CD14-positive monocyte (primary cell): ENCODE data around the gene DNAJC1. TPM values are rescaled to one million over a fixed set of nuclear protein-coding genes. Genes with fewer than 3 reads are reported as not detected.

ENCODE experiments used
- DNase-seq, 3 donors: peaks; one replicate each; pipeline ENCODE4 v3.0.0-alpha.2; 2011 to 2022
- H2AFZ ChIP-seq: 2 replicates; pipeline ENCODE4 v1.6.0; 2012; ENCODE audit warnings: mild to moderate bottlenecking, low read depth, low read length, inconsistent platforms; ENCODE audit not compliant: insufficient read depth, poor library complexity, severe bottlenecking
- H3K27ac ChIP-seq, 2 donors: 1 replicate in 1 of 2; 2 replicates in 1 of 2; pipeline ENCODE4 v1.5.1; 2012 to 2013; ENCODE audit warnings: low read length in 2 of 2, control low read depth in 1 of 2, inconsistent platforms in 1 of 2, low read depth in 1 of 2, mild to moderate bottlenecking in 1 of 2
- H3K27me3 ChIP-seq, 2 donors: one replicate each; pipeline versions ENCODE4 v1.6.0 to v1.6.1; 2011 to 2013; ENCODE audit warnings: low read length in 2 of 2; ENCODE audit not compliant: control insufficient read depth in 2 of 2, insufficient read depth in 2 of 2
- H3K36me3 ChIP-seq, 2 donors: replicated peaks in 1 of 2; 1 replicate in 1 of 2; 2 replicates in 1 of 2; pipeline versions ENCODE4 v1.5.1 to v1.6.1; 2012 to 2013; ENCODE audit warnings: low read length in 2 of 2, control low read depth in 1 of 2, inconsistent platforms in 1 of 2, mild to moderate bottlenecking in 1 of 2; ENCODE audit not compliant: insufficient read depth in 2 of 2, control insufficient read depth in 1 of 2
- H3K4me1 ChIP-seq, 2 donors: 1 replicate in 1 of 2; 2 replicates in 1 of 2; pipeline versions ENCODE4 v1.5.1 to v1.6.1; 2012 to 2013; ENCODE audit warnings: low read length in 2 of 2, control low read depth in 1 of 2, inconsistent platforms in 1 of 2, mild to moderate bottlenecking in 1 of 2, moderate library complexity in 1 of 2; ENCODE audit not compliant: insufficient read depth in 2 of 2, control insufficient read depth in 1 of 2
- H3K4me2 ChIP-seq: replicated peaks from 2 replicates; pipeline ENCODE3; 2012; ENCODE audit warnings: low read length, moderate library complexity, mild to moderate bottlenecking; ENCODE audit not compliant: poor library complexity, severe bottlenecking; ENCODE audit errors: extremely low read depth
- H3K4me3 ChIP-seq, 3 experiments: fragments of 200-600 bp in 1 of 3; sonication (generic) in 1 of 3; replicated peaks in 1 of 3; 1 replicate in 2 of 3; 2 replicates in 1 of 3; pipeline ENCODE4 v1.5.1; 2011 to 2013; ENCODE audit warnings: low read length in 3 of 3, mild to moderate bottlenecking in 3 of 3, control low read depth in 2 of 3, low read depth in 2 of 3, inconsistent platforms in 1 of 3, moderate library complexity in 1 of 3
- H3K79me2 ChIP-seq: 2 replicates; pipeline ENCODE4 v1.6.0; 2012; ENCODE audit warnings: mild to moderate bottlenecking, control low read depth, inconsistent platforms, low read length, moderate library complexity; ENCODE audit not compliant: insufficient read depth
- H3K9ac ChIP-seq: 2 replicates; pipeline ENCODE4 v1.6.0; 2017; ENCODE audit warnings: low read length, mild to moderate bottlenecking; ENCODE audit not compliant: insufficient read depth, poor library complexity, severe bottlenecking
- H3K9me3 ChIP-seq, 2 donors: replicated peaks in 1 of 2; 1 replicate in 1 of 2; 2 replicates in 1 of 2; pipeline versions ENCODE4 v1.5.1 to v1.6.1; 2012 to 2013; ENCODE audit warnings: low read length in 2 of 2, control low read depth in 1 of 2; ENCODE audit not compliant: control insufficient read depth in 1 of 2, insufficient read depth in 1 of 2
- H4K20me1 ChIP-seq: 2 replicates; pipeline ENCODE4 v1.6.0; 2012; ENCODE audit warnings: mild to moderate bottlenecking, low read length, control low read depth, moderate library complexity; ENCODE audit not compliant: insufficient read depth
- H3K27ac Mint-ChIP-seq, 7 donors: one replicate each; pipeline ENCODE4 v1.8.0; 2020; ENCODE audit warnings: mild to moderate bottlenecking in 7 of 7, mixed read lengths in 7 of 7, moderate library complexity in 6 of 7, inconsistent platforms in 2 of 7
- H3K27me3 Mint-ChIP-seq, 3 donors: one replicate each; pipeline ENCODE4 v1.8.0; 2021 to 2022; ENCODE audit warnings: low read depth in 3 of 3, mild to moderate bottlenecking in 3 of 3, mixed read lengths in 3 of 3, moderate library complexity in 3 of 3, inconsistent platforms in 1 of 3
- H3K36me3 Mint-ChIP-seq, 2 donors: one replicate each; pipeline ENCODE4 v1.8.0; 2020; ENCODE audit warnings: mixed read lengths in 2 of 2, inconsistent platforms in 1 of 2, mild to moderate bottlenecking in 1 of 2
- H3K4me1 Mint-ChIP-seq: one replicate; pipeline ENCODE4 v1.8.0; 2020; ENCODE audit warnings: mild to moderate bottlenecking, mixed read lengths
- H3K4me3 Mint-ChIP-seq, 2 donors: one replicate each; pipeline ENCODE4 v1.8.0; 2020; ENCODE audit warnings: mild to moderate bottlenecking in 2 of 2, mixed read lengths in 2 of 2, moderate library complexity in 1 of 2
- H3K9me3 Mint-ChIP-seq, 7 donors: one replicate each; pipeline ENCODE4 v1.8.0; 2020 to 2022; ENCODE audit warnings: mixed read lengths in 7 of 7, mild to moderate bottlenecking in 6 of 7, moderate library complexity in 6 of 7, inconsistent platforms in 2 of 7
- CTCF ChIP-seq: fragments of 200-600 bp; IDR thresholded peaks from one replicate; pipeline ENCODE4 v1.8.0; 2022; ENCODE audit warnings: antibody characterized with exemption, mild to moderate bottlenecking
- WGBS: methylation state at CpG from one replicate; pipeline ENCODE4 v1.1.5; 2013; ENCODE audit warnings: missing lambda C conversion rate; ENCODE audit not compliant: insufficient coverage; 5-methylcytosine and 5-hydroxymethylcytosine counted together
- intact Hi-C, 2 donors: fragments of 100-400 bp; cut with micrococcal nuclease; formaldehyde crosslinking; loops; one replicate each; pipeline versions ENCODE4 v1.15.0 to v1.15.1; 2023
- polyA plus RNA-seq, 3 donors: library from polyadenylated mRNA; depleted of rRNA in 1 of 3; unstranded in 2 of 3; stranded (reverse) in 1 of 3; fragments of 300-500 nt in 2 of 3; fragments of >200 nt in 1 of 3; fragmentation: Illumina TruSeq in 2 of 3; gene quantifications; 1 replicate in 2 of 3; 2 replicates in 1 of 3; pipeline ENCODE4 v1.2.3, GENCODE V29; 2012 to 2021

DNAJC1 gene
- polyA plus RNA-seq, 3 donors, result 11.4 to 12.9 (median 12.5) TPM

DNA sequence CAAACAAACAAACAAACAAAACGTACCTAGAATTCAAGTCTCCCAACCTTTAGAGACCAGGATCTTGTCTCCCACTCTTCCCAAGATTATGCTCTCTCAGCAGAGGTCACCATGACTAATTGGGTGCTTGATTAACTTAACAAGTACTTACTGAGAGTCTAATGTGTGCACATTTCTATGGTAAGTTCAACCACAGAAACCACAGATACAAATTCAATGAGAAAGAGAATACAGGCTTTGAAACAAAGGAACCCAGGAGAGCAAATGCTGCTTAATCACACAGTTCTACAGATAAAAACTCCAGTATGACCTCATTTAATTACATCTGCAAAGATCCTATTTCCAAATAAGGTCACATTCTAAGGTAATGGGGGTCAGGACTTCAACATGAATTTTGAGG lies 142.8 kb downstream of the DNAJC1 start:
- H3K4me3 Mint-ChIP-seq, result no peak overlapping the region
- intact Hi-C loops, result no loop called here
- Histone ChIP-seq H3K36me3 (no peaks in the 10 kb centered on the region), H3K4me1 (no peaks in the 10 kb centered on the region), H3K4me2 (no peak overlapping the region), H3K9ac (no peak overlapping the region), H3K27ac (no peak overlapping the region), H4K20me1 (no peaks in the 10 kb centered on the region), H3K27me3 (no peaks in the 10 kb centered on the region), H3K4me3 (no peak overlapping the region), H3K79me2 (no peaks in the 10 kb centered on the region), H2AFZ (no peak overlapping the region), H3K9me3 (peaks cover 0 to 4% of the 10 kb centered on the region in 2 donors)
- no peak overlapping the region for H3K27ac Mint-ChIP-seq
- no peak for TF ChIP-seq CTCF
- WGBS, result 100% methylated on average over 1 of the region's 1 CpG
- H3K27me3 Mint-ChIP-seq, result peaks cover 0 to 4% (median 0%) of the 10 kb centered on the region in 3 donors
- DNase-seq, result no peak
- peaks cover 5 to 19% of the 10 kb centered on the region in 2 donors for H3K36me3 Mint-ChIP-seq
- H3K9me3 Mint-ChIP-seq, result peaks cover 0 to 8% (median 4%) of the 10 kb centered on the region in 7 donors
- H3K4me1 Mint-ChIP-seq, result no peaks in the 10 kb centered on the region

GRCh38 chr10:21858455-21858854 lies 145.1 kb downstream of the DNAJC1 start:
- H3K36me3 ChIP-seq, result no peaks in the 10 kb centered on the region
- no peak overlapping the region for H2AFZ ChIP-seq
- no peak for DNase-seq
- H3K4me2 ChIP-seq, result no peak overlapping the region
- Mint-ChIP-seq H3K27ac (no peak overlapping the region), H3K36me3 (peaks cover 5 to 19% of the 10 kb centered on the region in 2 donors), H3K4me3 (no peak overlapping the region), H3K4me1 (no peaks in the 10 kb centered on the region), H3K27me3 (peaks cover 0 to 4% (median 0%) of the 10 kb centered on the region in 3 donors), H3K9me3 (peaks cover 0 to 9% (median 4%) of the 10 kb centered on the region in 7 donors)
- H3K27me3 ChIP-seq, result no peaks in the 10 kb centered on the region
- H3K79me2 ChIP-seq, result no peaks in the 10 kb centered on the region
- WGBS, result no CpG with 5 or more reads among the region's 2 CpGs
- no peak for TF ChIP-seq CTCF
- no peaks in the 10 kb centered on the region for H3K4me1 ChIP-seq
- intact Hi-C loops, result no loop called here
- H3K9ac ChIP-seq, result no peak overlapping the region
- no peak overlapping the region for H3K27ac ChIP-seq
- H4K20me1 ChIP-seq, result no peaks in the 10 kb centered on the region
- H3K4me3 ChIP-seq, result no peak overlapping the region
- H3K9me3 ChIP-seq, result peaks cover 0 to 4% of the 10 kb centered on the region in 2 donors
